Inferior parietal cortex (tissue), 1 donor: Measurements from ENCODE around the gene GNB1L.
"Not testable (repeated sequence)": the region's sequence is repeated elsewhere in the genome, so short reads cannot be mapped to it uniquely, and the experiment has no call there.

Source experiments
- DNase-seq: peaks from one replicate; pipeline ENCODE4 v3.0.0-alpha.2; 2016; ENCODE audit errors: extremely low spot score

The GNB1L gene

GRCh38 chr22:19795617-19796008, 59.1 kb downstream of the GNB1L start:
- no peak for DNase-seq

- no peak for DNase-seq
Measured at GRCh38 chr22:19793661-19794310, 60.9 kb downstream of the GNB1L start.

- no peak for DNase-seq
Measured at GRCh38 chr22:19793161-19793560, 61.5 kb downstream of the GNB1L start.

GRCh38 chr22:19792383-19792896, 62.2 kb downstream of the GNB1L start:
- not testable (repeated sequence) for DNase-seq

GRCh38 chr22:19791894-19792293, 62.8 kb downstream of the GNB1L start:
- DNase-seq, result no peak

- DNase-seq, result no peak
Measured at GRCh38 chr22:19791243-19791642, 63.4 kb downstream of the GNB1L start.

- DNase-seq, result no peak
Measured at GRCh38 chr22:19789828-19790227, 64.8 kb downstream of the GNB1L start.

- DNase-seq, result no peak
Measured at GRCh38 chr22:19789406-19789805, 65.3 kb downstream of the GNB1L start.

GRCh38 chr22:19788661-19789225, 65.9 kb downstream of the GNB1L start:
- no peak for DNase-seq

GRCh38 chr22:19787849-19788141, 66.9 kb downstream of the GNB1L start:
- DNase-seq, result no peak

GRCh38 chr22:19786959-19787848, 67.5 kb downstream of the GNB1L start:
- DNase-seq, result no peak

GRCh38 chr22:19786264-19786585, 68.4 kb downstream of the GNB1L start:
- no peak for DNase-seq

GRCh38 chr22:19785461-19786263, 69.0 kb downstream of the GNB1L start:
- DNase-seq, result no peak

GRCh38 chr22:19784384-19785175, 70.1 kb downstream of the GNB1L start:
- DNase-seq, result no peak

- DNase-seq, result no peak
Measured at GRCh38 chr22:19783586-19784383, 70.9 kb downstream of the GNB1L start.

GRCh38 chr22:19782533-19782932, 72.1 kb downstream of the GNB1L start:
- DNase-seq, result no peak

GRCh38 chr22:19779685-19780268, 74.9 kb downstream of the GNB1L start:
- DNase-seq, result no peak

- DNase-seq, result no peak
Measured at GRCh38 chr22:19779011-19779421, 75.7 kb downstream of the GNB1L start.

- not testable (repeated sequence) for DNase-seq
Measured at GRCh38 chr22:19777192-19777591, 77.5 kb downstream of the GNB1L start.

GRCh38 chr22:19776433-19777031, 78.1 kb downstream of the GNB1L start:
- peak; percentile 28 for DNase-seq
